ENCODE measurements around the gene DDX20.

Gene DDX20

DNA sequence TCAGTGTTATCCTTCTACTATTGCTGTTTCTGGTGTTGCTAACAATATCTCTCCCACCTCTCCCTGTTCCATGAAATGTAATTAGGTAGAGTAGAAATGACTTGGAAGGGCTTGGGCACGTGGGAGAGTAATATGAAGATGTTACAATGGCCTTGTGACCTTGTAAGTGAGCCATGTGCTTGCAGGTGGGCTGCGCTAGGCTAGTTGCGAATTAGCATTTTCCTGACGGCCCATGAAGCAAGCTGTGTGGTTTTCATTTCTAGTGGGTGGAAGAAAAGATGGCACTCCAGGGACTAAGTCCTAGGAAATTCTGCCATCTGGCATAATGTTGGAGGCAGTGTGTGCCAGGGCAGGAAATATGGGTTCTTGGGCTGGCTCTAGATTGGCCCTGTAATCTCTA, 7.8 kb upstream of the DDX20 start:
- DNase-seq, result no peak

- no peak for DNase-seq
Observed at GRCh38 chr1:111749628-111750027, 6.1 kb upstream of the DDX20 start.

DNA sequence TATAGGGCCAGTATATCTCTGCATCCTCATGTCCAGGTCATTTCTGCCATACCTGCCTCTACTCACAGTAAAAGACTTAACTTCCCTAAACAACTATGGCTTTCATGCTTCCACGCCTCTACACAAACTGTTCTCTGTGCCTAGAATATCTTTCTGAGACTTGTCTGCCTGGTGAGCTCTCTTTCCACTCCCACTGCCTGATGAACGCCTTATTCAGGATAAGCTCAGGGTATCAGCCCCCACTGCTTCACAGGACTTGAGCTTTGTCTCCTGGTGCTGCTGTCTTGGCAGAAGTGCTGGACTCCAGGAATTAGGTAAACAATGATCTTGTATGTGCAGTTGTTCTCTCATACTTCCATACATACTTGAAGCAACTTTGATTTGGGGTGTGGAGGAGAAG, 4.8 kb upstream of the DDX20 start:
- no peak for DNase-seq

DNA sequence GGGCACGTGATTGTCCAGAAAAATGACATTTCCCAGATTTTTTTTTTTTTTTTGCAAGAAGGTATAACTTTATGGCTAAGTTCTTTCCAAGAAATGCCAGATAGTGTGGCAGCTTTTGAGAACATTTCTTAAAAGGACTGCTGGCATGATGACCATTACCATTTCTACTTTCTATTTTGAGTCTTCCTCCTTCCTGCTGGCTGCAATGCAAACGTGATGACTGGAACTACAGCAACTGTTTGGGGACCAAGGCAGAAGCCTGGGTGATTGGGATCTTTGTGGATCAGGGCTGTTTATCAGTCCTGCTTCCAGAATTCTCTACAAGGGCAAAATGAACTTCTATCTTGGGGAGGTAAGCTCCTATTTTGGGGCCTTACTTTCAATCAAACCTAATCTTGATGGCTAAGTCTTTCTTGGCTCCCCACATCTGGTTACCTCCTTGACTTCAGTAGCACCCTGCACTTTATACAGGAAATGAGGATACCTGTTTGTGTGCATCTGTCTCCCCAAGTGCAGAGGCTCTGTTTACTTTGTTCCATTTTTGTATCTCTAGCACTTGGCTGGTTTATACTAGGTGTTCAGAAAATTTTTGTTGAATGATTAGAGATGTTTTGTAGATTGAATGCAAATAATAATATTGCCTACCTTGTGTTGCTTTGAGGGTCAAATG, 3.7 kb upstream of the DDX20 start:
- no peak for DNase-seq

- peak; percentile 80 for DNase-seq
Observed at GRCh38 chr1:111754984-111755330, 744 bp upstream of the DDX20 start.

- no peak for DNase-seq
Observed at GRCh38 chr1:111756124-111756513, 418 bp downstream of the DDX20 start.

- no peak for DNase-seq
Observed at GRCh38 chr1:111758373-111758772, 2.7 kb downstream of the DDX20 start.

DNA sequence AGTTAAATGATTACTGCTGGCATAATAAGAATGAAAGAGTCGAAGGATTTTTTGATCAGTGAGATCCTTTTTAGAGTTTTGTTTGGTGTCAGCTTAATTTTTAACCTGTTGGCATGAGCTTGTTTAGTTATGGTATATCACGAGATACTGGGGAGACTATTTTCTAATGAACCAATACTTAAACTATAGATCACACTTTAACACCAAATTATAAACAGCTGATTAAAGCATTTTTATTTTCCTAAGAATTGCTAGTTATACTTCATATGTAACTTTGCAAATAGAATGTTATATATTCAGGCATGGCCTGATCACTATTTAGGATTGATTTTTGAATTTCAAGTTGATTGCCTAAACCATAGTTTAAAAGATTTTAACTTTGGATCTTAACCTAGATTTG, 6.0 kb downstream of the DDX20 start:
- no peak for DNase-seq

DNA sequence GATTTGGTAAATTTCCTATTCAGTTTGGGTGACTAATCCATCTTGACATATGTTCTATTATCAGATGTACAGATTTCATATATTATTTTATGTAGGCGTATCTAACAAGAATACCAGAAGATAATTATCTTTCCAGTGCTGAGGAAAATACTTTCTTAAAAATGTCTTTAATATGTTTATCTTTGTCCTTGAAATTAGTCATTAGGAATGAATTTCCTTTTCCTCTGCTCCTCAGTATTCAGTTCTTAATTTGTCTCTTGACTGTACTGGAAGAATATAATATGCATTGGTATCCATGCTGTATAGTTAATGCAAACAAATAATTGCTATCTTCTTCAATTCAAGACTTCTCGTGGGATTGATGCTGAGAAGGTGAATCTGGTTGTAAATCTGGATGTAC, 6.6 kb downstream of the DDX20 start:
- DNase-seq, result peak; percentile 35

DNA sequence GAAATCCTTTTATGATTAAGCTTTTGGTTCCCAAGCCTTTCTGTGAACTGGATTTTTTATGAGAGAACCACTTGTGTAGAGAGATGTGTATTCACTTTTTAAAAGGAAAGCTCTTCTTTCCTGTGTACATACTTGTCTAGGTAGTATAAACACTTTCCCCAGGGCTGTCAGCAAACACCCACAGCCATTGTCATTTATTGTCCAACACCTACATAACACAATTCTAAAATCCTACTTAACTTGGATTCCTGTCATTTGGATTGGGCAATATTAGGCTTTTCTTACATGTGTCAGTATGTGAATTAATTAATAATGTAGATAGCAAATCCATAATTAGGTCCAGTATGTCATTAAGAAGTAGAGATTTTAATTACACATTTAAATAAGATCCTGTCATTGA, 12.3 kb downstream of the DDX20 start:
- no peak for DNase-seq

GRCh38 chr1:111768625-111769024, 12.9 kb downstream of the DDX20 start:
- no peak for DNase-seq

DNA sequence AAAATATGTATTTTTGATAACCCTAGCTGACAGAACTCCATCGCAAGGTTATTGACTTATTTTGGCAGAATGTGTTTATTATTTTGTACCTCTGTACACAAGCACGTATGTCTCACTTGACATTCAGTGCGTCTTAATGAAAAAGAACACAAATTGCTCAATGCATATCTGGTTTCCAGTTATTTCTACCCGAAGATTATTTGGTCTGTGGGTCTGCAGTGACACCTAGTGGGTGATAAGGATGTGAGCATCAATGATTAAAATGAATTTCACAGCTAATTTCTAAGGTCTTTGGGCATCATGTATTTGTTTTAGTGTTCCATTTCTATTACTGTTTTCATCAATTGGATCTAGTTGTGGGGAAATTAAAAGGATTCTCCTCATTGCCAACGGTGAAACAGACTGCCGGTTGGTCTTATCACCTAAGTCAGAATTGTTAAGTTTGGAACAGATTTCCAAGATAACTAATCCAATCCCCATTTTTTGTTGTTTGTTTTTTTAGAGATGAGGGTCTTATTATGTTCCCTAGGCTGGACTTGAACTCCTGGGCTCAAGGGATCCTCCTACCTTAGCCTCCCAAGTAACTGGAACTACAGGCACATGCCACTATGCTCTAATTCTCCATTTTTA, 13.9 kb downstream of the DDX20 start:
- DNase-seq, result peak; percentile 67

GRCh38 chr1:111770916-111771315, 15.2 kb downstream of the DDX20 start:
- no peak for DNase-seq

DNA sequence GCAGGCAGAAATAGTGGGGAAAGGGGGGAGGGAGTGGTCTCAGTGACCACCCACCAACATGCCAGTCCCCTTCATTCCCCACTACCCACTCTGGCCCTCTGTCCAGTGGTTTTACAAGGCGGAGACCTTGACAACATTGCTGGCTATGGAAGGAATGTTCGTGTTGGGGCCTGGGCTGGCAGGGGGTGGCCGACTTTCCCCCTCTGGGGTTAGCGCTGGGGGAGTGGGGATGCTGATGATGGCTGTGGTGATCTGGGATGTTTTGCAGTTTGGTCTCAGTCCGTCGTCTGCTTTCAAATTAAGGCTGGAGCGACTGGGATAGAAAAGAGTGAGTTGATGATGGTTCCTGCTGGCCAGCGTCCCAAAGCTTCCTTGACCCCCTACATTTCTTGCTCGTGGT, 20.3 kb downstream of the DDX20 start:
- peak; percentile 48 for DNase-seq

- peak; percentile 83 for DNase-seq
Observed at GRCh38 chr1:111776391-111776790, 20.7 kb downstream of the DDX20 start.

DNA sequence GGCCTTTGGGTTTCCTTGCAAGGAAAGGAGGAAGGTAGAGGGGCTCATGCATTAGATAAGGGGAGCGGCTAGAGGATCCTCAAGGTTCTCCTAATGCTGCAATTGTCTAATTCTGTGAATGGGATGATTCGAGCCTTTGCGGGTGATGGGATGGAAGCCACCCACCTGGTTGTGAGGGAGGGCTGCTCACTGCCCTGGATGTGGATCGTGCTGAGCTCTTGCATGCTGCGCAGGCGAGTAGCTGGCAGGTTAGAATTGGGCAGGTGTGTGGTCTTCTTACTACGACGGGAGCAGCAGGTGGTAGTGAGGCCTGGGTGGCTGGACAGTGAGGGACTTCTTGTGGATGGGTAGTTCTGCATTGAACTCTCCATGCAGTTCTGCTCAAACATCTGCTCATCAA, 21.2 kb downstream of the DDX20 start:
- DNase-seq, result no peak

- DNase-seq, result no peak
Observed at GRCh38 chr1:111777301-111777700, 21.6 kb downstream of the DDX20 start.

DNA sequence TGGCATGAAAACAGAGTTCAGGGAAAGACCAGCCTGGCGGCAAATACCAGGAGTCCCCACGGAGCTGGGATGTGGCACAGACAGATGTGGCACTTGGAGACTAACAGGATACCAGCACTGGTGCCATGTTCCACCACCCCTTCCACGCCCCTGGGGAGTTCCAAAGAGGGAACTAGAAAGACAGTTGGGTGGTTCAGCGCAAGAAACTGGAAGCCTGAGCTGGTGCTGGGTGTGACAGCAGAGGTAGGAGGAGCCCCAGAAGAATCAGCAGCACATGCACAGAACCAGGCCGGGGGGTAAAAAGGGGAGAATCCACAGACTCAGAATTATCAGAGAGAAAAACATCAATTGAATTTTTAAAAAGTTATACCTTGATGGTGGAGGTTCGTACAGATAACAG, 22.4 kb downstream of the DDX20 start:
- DNase-seq, result no peak

- DNase-seq, result peak; percentile 95
Observed at GRCh38 chr1:111778541-111779051, 22.9 kb downstream of the DDX20 start.

DNA sequence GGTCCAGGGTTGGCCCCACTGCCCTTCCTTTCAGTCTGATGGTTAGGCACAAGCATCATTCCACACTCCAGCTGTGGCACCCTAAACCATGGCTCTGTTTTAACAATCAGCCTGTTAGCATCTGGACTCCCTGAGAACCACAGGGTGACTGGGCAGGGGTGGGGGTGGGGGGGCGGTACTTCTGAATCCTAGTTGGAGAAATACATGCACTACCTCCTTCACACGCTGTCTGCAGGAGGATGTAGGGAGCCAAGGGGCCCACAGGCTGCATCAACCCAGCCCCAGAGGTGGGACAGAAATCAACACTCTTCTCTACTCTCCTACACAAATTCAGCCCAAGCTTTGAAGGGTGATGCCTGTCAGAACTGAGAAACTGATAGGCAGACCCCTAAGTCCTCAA, 23.8 kb downstream of the DDX20 start:
- no peak for DNase-seq

GRCh38 chr1:111784273-111784901, 28.7 kb downstream of the DDX20 start:
- DNase-seq, result no peak

DNA sequence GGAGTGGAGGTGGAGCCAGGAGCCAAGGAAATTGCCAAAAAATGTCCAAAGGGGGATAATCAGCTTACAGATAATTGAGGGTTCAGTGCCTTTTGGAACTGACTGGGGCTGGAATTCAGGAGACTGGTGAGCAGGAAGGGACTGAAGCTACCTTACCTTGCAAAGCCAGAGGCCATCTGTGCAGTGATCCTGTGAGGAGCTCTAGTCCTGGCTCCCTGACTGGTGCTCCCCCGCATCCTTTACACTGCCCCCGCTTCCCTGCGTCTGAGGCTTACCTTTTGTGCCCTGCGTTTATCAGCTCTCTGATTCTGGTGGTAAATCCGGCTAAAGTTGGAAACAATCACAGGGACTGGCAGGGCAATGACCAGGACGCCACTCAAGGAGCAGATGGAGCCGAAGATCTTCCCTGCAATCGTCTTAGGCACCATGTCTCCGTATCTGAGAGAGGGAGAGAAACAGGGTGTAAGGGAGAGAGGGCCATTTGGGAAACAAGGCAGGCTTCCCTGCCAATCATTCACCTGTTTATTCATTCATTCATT, 31.0 kb downstream of the DDX20 start:
- no peak for DNase-seq

DNA sequence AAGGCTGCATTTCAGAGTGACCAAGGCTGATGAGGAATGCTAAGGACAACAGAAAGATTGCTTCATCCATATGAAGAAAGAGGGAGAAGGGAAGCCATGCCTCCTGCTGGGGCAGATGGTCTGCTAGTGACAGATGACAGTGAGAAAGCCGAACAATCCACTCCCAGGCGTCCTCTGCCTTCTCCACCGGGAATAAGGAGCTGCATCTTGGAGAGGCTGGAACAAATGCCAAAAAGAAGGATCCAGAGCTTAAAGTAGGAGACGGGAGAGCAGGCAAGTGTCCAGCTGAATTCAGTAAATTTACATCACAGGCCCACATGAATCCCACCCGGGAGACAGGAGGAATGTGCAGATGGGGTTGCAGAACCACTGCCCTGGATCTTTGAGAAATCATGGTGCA, 33.4 kb downstream of the DDX20 start:
- peak; percentile 75 for DNase-seq
